ENCODE measurements around the gene TEK. TPM values are rescaled to one million over a fixed set of nuclear protein-coding genes. Genes with fewer than 3 reads are reported as not detected.
A peak's percentile ranks its signal among the peaks of the same experiment; 100 is the strongest.

The TEK gene
- total RNA-seq, 1 experiment from 2014 or later: 0.07 TPM

GRCh38 chr9:27192291-27192960 lies 83.4 kb downstream of the TEK start:
- Histone ChIP-seq H2AFZ (ENCODE audit: low read length) (no peak overlapping the region), H3K79me2 (ENCODE audit: low read length) (no peaks in the 10 kb centered on the region), H3K36me3 (ENCODE audit: low read depth, low read length) (no peaks in the 10 kb centered on the region), H3K27me3 (ENCODE audit: low read length) (no peaks in the 10 kb centered on the region), H4K20me1 (ENCODE audit: low read length) (no peaks in the 10 kb centered on the region), H3K4me1 (ENCODE audit: insufficient read depth, low read length) (peaks cover 16% of the 10 kb centered on the region), H3K4me2 (ENCODE audit: low read length) (no peak overlapping the region), H3K4me3 (ENCODE audit: low read length) (no peak overlapping the region), H3K9me3 (ENCODE audit: low read length) (no peaks in the 10 kb centered on the region), H3K9ac (ENCODE audit: low read length) (no peak overlapping the region), H3K27ac (ENCODE audit: low read length) (no peak overlapping the region), H3K9me2 (replicated peaks; ENCODE audit: low read length) (no peaks in the 10 kb centered on the region), H3F3A (ENCODE audit: low read length, unreplicated experiment) (no peaks in the 10 kb centered on the region)
- ChIA-PET POLR2A (ENCODE audit: unreplicated experiment) (no interaction called here), CTCF (no interaction called here)
- BruUV-seq (replicated peaks): no TSS peak
- intact Hi-C loops (cut with micrococcal nuclease): loop anchor here (10.0 kb wide), 1 partner anchor 68 kb away; no protein-coding TSS in a partner anchor
- no peak for DNase-seq
- ATAC-seq: no peak
- TF ChIP-seq EZH2phosphoT487 (IDR thresholded peaks at IDR 0.05; ENCODE audit: borderline replicate concordance, low read length) (no peak), CTCF (conservative IDR thresholded peaks at IDR 0.05; ENCODE audit: low read depth, low read length) (no peak), EZH2 (IDR thresholded peaks at IDR 0.05; ENCODE audit: low read length, unreplicated experiment) (no peak)

- Histone ChIP-seq H3K4me3 (ENCODE audit: low read length) (no peak overlapping the region), H3K9me3 (ENCODE audit: low read length) (no peaks in the 10 kb centered on the region), H3F3A (ENCODE audit: low read length, unreplicated experiment) (no peaks in the 10 kb centered on the region), H3K27me3 (ENCODE audit: low read length) (no peaks in the 10 kb centered on the region), H3K79me2 (ENCODE audit: low read length) (no peaks in the 10 kb centered on the region), H2AFZ (ENCODE audit: low read length) (no peak overlapping the region), H4K20me1 (ENCODE audit: low read length) (no peaks in the 10 kb centered on the region), H3K4me1 (ENCODE audit: insufficient read depth, low read length) (peaks cover 16% of the 10 kb centered on the region), H3K9ac (ENCODE audit: low read length) (no peak overlapping the region), H3K4me2 (ENCODE audit: low read length) (no peak overlapping the region), H3K27ac (ENCODE audit: low read length) (no peak overlapping the region), H3K36me3 (ENCODE audit: low read depth, low read length) (no peaks in the 10 kb centered on the region), H3K9me2 (replicated peaks; ENCODE audit: low read length) (no peaks in the 10 kb centered on the region)
- ATAC-seq (no peak), DNase-seq (no peak)
- no TSS peak for BruUV-seq (replicated peaks)
- ChIA-PET CTCF (no interaction called here), POLR2A (ENCODE audit: unreplicated experiment) (no interaction called here)
- intact Hi-C loops (cut with micrococcal nuclease): loop anchor here (10.0 kb wide), 1 partner anchor 69 kb away; no protein-coding TSS in a partner anchor
- TF ChIP-seq EZH2phosphoT487 (IDR thresholded peaks at IDR 0.05; ENCODE audit: borderline replicate concordance, low read length): no peak
- no peak for TF ChIP-seq EZH2 (IDR thresholded peaks at IDR 0.05; ENCODE audit: low read length, unreplicated experiment)
- TF ChIP-seq CTCF (conservative IDR thresholded peaks at IDR 0.05; ENCODE audit: low read depth, low read length): no peak
Measured at GRCh38 chr9:27193886-27194285, 84.9 kb downstream of the TEK start.

- no peak overlapping the region for H2AFZ ChIP-seq (ENCODE audit: low read length)
- POLR2A ChIA-PET (ENCODE audit: unreplicated experiment): no interaction called here
- no peaks in the 10 kb centered on the region for H4K20me1 ChIP-seq (ENCODE audit: low read length)
- intact Hi-C loops (cut with micrococcal nuclease): loop anchor here (5.0 to 10.0 kb wide), 2 partner anchors 70 to 162 kb away; no protein-coding TSS in a partner anchor
- TF ChIP-seq CTCF (conservative IDR thresholded peaks at IDR 0.05; ENCODE audit: low read depth, low read length): no peak
- no peak for TF ChIP-seq EZH2 (IDR thresholded peaks at IDR 0.05; ENCODE audit: low read length, unreplicated experiment)
- no peak for TF ChIP-seq EZH2phosphoT487 (IDR thresholded peaks at IDR 0.05; ENCODE audit: borderline replicate concordance, low read length)
- no peaks in the 10 kb centered on the region for H3K9me3 ChIP-seq (ENCODE audit: low read length)
- DNase-seq (peak; percentile 72), ATAC-seq (peak; percentile 99)
- H3K36me3 ChIP-seq (ENCODE audit: low read depth, low read length): no peaks in the 10 kb centered on the region
- 0 out of 2 replicates have a peak overlapping the region, but pooled peaks have one; percentile 6 for H3K27ac ChIP-seq (ENCODE audit: low read length)
- H3K4me1 ChIP-seq (ENCODE audit: insufficient read depth, low read length): peaks cover 16% of the 10 kb centered on the region
- H3K9ac ChIP-seq (ENCODE audit: low read length): no peak overlapping the region
- H3K4me3 ChIP-seq (ENCODE audit: low read length): no peak overlapping the region
- no peaks in the 10 kb centered on the region for H3K9me2 ChIP-seq (replicated peaks; ENCODE audit: low read length)
- no peaks in the 10 kb centered on the region for H3K27me3 ChIP-seq (ENCODE audit: low read length)
- peak overlapping the region; percentile 2; the same call in 1 of the 2 replicates for H3K4me2 ChIP-seq (ENCODE audit: low read length)
- no peaks in the 10 kb centered on the region for H3K79me2 ChIP-seq (ENCODE audit: low read length)
- CTCF ChIA-PET: no interaction called here
- H3F3A ChIP-seq (ENCODE audit: low read length, unreplicated experiment): no peaks in the 10 kb centered on the region
- no TSS peak for BruUV-seq (replicated peaks)
Measured at GRCh38 chr9:27194401-27195091, 85.5 kb downstream of the TEK start.

All from PC-3 (cell line).